K562 (cell line): ENCODE data around the gene ATP2A3. TPM values are rescaled to one million over a fixed set of nuclear protein-coding genes. Genes with fewer than 3 reads are reported as not detected.

Experiments used
- BRD4 ChIP-seq: fragments of 200-600 bp; sonication (generic); IDR thresholded peaks from 2 replicates; pipeline ENCODE4 v1.6.1; 2017; ENCODE audit warnings: inconsistent platforms
- CBX1 ChIP-seq: sonication (generic); IDR thresholded peaks from 2 replicates; pipeline ENCODE4 v1.6.1; 2016; ENCODE audit warnings: antibody characterized with exemption, low read depth, mild to moderate bottlenecking
- DDX20 ChIP-seq: fragments of 450-650 bp; IDR thresholded peaks from 2 replicates; pipeline ENCODE4 v1.6.1; 2016; ENCODE audit warnings: missing genetic modification characterization, low read depth, mild to moderate bottlenecking, missing compliant biosample characterization, moderate library complexity
- ILF3 ChIP-seq: fragments of 450-650 bp; IDR thresholded peaks from 2 replicates; pipeline ENCODE4 v1.6.1; 2018; ENCODE audit warnings: antibody characterized with exemption, mild to moderate bottlenecking, moderate library complexity, borderline replicate concordance
- NFYB ChIP-seq: IDR thresholded peaks from 2 replicates; pipeline ENCODE4 v1.6.1; 2011; ENCODE audit warnings: mild to moderate bottlenecking, moderate library complexity; ENCODE audit not compliant: insufficient read length; ENCODE audit errors: extremely low read depth
- POLR2B ChIP-seq: fragments of 450-650 bp; IDR thresholded peaks from 2 replicates; pipeline ENCODE4 v1.6.1; 2018; ENCODE audit warnings: low read depth; ENCODE audit not compliant: partially characterized antibody
- RBM22 ChIP-seq: fragments of 200-400 bp; formaldehyde crosslinking; IDR thresholded peaks from 2 replicates; pipeline ENCODE4 v1.6.1; 2018; ENCODE audit warnings: low read length, low read depth; ENCODE audit not compliant: poor library complexity, severe bottlenecking
- SMAD2 ChIP-seq: fragments of 150-350 bp; IDR thresholded peaks from 2 replicates; pipeline ENCODE4 v1.6.1; 2014; ENCODE audit warnings: low read depth, mild to moderate bottlenecking, low read length
- ZHX1 ChIP-seq: fragments of 150-350 bp; conservative IDR thresholded peaks from 2 replicates; pipeline ENCODE4 v1.6.1; 2014; ENCODE audit warnings: low read length
- ZNF740 ChIP-seq, 3 experiments: fragments of 200-800 bp in 1 of 3; sonication (Bioruptor generic) in 1 of 3; sonication (generic) in 1 of 3; formaldehyde crosslinking in 1 of 3; IDR thresholded peaks; 2 replicates each; pipeline versions ENCODE4 v1.6.1 to v1.8.0; 2016 to 2022; ENCODE audit warnings: mild to moderate bottlenecking in 2 of 3, missing compliant biosample characterization in 2 of 3, missing genetic modification characterization in 2 of 3, missing genetic modification reagents in 1 of 3
- polyA plus RNA-seq, 8 experiments: library from polyadenylated mRNA; depleted of rRNA in 4 of 8; stranded (reverse) in 5 of 8; unstranded in 3 of 8; fragments of >200 nt; fragmentation: Nextera tagmentation in 2 of 8; fragmentation: Illumina TruSeq in 1 of 8; extraction: Ambion mirVana in 2 of 8; extraction: Trizol in 1 of 8; gene quantifications; 2 replicates each; pipeline versions ENCODE4 v1.2.1 to v1.2.3, GENCODE V29; 2011 to 2014; ENCODE audit warnings: inconsistent platforms in 1 of 8, missing spikeins in 1 of 8
- total RNA-seq, 7 experiments: library from RNA; depleted of rRNA in 6 of 7; stranded (reverse); fragments of >200 nt in 6 of 7; fragmentation: Illumina TruSeq in 2 of 7; extraction: Trizol in 2 of 7; gene quantifications; 2 replicates each; pipeline versions ENCODE4 v1.2.1 to v1.2.3, GENCODE V29; 2011 to 2021; ENCODE audit warnings: low replicate concordance in 1 of 7

Gene ATP2A3
- total and polyA plus RNA-seq, 9 of the 15 experiments (the other 6 are each of a cell fraction or from before 2014, with no cell fraction given) = 0.65 to 103 (median 31.3) TPM

- peak; percentile 4; the same call in 1 of the 2 replicates for TF ChIP-seq BRD4
- no peak for TF ChIP-seq DDX20 (tag)
- TF ChIP-seq ZHX1 = 0 out of 2 replicates have a peak, but pooled peaks have one; percentile 2
- TF ChIP-seq NFYB = no peak
- TF ChIP-seq CBX1 = no peak
- no peak for TF ChIP-seq SMAD2
- TF ChIP-seq POLR2B = no peak
- no peak for TF ChIP-seq ILF3
- peak; percentile 4 for TF ChIP-seq RBM22
- TF ChIP-seq ZNF740 (CRISPR knock-in tag; IDR thresholded peaks at IDR 0.05) = no peak
- no peak for TF ChIP-seq ZNF740 (tag; IDR thresholded peaks at IDR 0.05)
These were observed 39.5 kb upstream of the ATP2A3 start (continued) for GRCh38 chr17:4003501-4004421.
